Type B pancreatic cell (in vitro differentiated cells): ENCODE data around the gene CNTNAP2. TPM values are rescaled to one million over a fixed set of nuclear protein-coding genes. Genes with fewer than 3 reads are reported as not detected.

Source experiments
- DNase-seq: peaks from one replicate; pipeline ENCODE4 v3.0.0; 2021; ENCODE audit warnings: mixed read lengths; ENCODE audit not compliant: unreplicated experiment; ENCODE audit errors: extremely low spot score
- H3K27ac Mint-ChIP-seq: 2 replicates; pipeline ENCODE4 v1.8.0; 2021; ENCODE audit warnings: mild to moderate bottlenecking, mixed read lengths
- H3K27me3 Mint-ChIP-seq: 2 replicates; pipeline ENCODE4 v1.8.0; 2021; ENCODE audit warnings: mixed read lengths
- H3K36me3 Mint-ChIP-seq: 2 replicates; pipeline ENCODE4 v1.8.0; 2021; ENCODE audit warnings: mixed read lengths
- H3K4me1 Mint-ChIP-seq: one replicate; pipeline ENCODE4 v1.8.0; 2021; ENCODE audit warnings: mixed read lengths; ENCODE audit not compliant: unreplicated experiment
- H3K4me3 Mint-ChIP-seq: 2 replicates; pipeline ENCODE4 v1.8.0; 2021; ENCODE audit warnings: mild to moderate bottlenecking, mixed read lengths
- H3K9me3 Mint-ChIP-seq: 2 replicates; pipeline ENCODE4 v1.8.0; 2021; ENCODE audit warnings: mixed read lengths
- total RNA-seq: library from RNA; stranded (reverse); gene quantifications from 2 replicates; pipeline ENCODE4 v1.2.1, GENCODE V29; 2021; ENCODE audit warnings: low replicate concordance
- TF ChIP-seq, protein P1 (sequence below): fragments of 200-600 bp; sonication (generic); conservative IDR thresholded peaks from 2 replicates; pipeline ENCODE4 v1.5.0; 2021; ENCODE audit warnings: antibody characterized with exemption, mild to moderate bottlenecking

CNTNAP2 gene
- total RNA-seq, 1 donor from 2014 or later: 26.8 TPM

DNA sequence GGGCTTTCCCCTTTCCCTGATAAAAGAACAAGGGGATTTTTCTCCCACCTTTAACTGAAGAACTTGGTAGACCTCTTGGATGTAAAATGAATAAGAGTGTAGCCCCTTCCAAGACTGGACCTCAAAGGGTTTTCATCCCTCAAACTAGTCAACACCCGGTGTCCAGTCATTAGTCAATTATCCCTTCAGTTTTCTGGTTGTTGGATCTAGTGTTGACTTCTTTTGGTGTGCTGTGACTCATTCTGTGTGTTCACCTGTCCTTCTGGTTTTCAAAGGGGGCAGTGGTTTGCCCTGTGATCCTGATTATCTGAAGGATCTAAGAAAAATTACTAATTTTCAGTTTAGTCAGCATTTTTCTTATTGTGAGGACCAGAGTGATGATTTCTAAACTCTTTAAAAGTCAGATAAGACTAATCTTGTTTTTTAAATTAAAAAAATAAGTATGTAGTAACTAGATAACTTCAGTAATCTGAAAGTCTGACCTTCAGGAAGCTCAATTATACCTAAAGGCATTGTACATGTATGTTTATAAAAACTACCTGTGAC lies 583.5 kb downstream of the CNTNAP2 start:
- Mint-ChIP-seq H3K27me3 (no peaks in the 10 kb centered on the region), H3K9me3 (no peaks in the 10 kb centered on the region), H3K4me1 (no peaks in the 10 kb centered on the region), H3K27ac (no peak overlapping the region), H3K4me3 (no peak overlapping the region), H3K36me3 (no peaks in the 10 kb centered on the region)
- TF ChIP-seq, protein P1, sequence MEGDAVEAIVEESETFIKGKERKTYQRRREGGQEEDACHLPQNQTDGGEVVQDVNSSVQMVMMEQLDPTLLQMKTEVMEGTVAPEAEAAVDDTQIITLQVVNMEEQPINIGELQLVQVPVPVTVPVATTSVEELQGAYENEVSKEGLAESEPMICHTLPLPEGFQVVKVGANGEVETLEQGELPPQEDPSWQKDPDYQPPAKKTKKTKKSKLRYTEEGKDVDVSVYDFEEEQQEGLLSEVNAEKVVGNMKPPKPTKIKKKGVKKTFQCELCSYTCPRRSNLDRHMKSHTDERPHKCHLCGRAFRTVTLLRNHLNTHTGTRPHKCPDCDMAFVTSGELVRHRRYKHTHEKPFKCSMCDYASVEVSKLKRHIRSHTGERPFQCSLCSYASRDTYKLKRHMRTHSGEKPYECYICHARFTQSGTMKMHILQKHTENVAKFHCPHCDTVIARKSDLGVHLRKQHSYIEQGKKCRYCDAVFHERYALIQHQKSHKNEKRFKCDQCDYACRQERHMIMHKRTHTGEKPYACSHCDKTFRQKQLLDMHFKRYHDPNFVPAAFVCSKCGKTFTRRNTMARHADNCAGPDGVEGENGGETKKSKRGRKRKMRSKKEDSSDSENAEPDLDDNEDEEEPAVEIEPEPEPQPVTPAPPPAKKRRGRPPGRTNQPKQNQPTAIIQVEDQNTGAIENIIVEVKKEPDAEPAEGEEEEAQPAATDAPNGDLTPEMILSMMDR: no peak
- no peak for DNase-seq

DNA sequence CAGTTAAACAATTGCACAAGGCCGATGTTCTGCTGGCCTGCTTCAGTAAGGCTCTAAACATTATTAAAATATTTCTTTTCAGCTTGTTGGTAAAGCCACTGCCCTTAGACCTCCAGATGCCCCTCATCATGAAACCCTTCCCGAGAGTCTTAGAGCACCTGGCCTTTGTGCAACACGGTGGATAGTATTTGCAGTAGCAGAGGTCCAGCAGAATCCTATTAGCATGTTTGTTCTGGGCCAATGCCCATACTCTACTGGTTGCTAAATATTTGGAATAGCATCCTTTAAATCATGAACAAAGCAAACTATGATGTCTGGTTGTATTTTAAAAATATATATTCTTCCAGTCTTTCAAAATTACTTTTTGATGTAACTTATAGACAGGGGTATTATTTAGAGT lies 584.6 kb downstream of the CNTNAP2 start:
- TF ChIP-seq, protein P1: no peak
- no peaks in the 10 kb centered on the region for H3K27me3 Mint-ChIP-seq
- no peaks in the 10 kb centered on the region for H3K4me1 Mint-ChIP-seq
- H3K36me3 Mint-ChIP-seq: no peaks in the 10 kb centered on the region
- H3K9me3 Mint-ChIP-seq: no peaks in the 10 kb centered on the region
- no peak for DNase-seq
- H3K27ac Mint-ChIP-seq: no peak overlapping the region
- no peak overlapping the region for H3K4me3 Mint-ChIP-seq

DNA sequence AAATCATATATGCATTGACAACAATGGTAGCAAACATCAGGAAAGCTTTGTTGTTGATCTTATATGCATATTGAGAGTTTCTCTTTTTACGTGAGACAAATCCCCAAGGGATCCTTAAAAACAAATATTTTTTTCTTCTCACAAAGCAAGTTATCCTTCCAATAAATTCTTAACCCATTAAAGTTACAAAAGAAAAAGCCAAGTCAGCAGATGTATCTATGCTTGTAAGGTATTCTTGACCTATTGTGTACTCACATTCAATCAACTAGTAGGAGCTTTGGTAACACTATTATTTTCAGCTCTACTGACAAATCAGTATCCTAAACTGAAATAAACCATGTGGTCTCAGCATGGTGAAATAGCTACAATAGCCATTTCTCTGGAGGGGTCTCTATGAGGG lies 586.3 kb downstream of the CNTNAP2 start:
- no peaks in the 10 kb centered on the region for H3K9me3 Mint-ChIP-seq
- H3K4me3 Mint-ChIP-seq: no peak overlapping the region
- TF ChIP-seq, protein P1: no peak
- no peaks in the 10 kb centered on the region for H3K4me1 Mint-ChIP-seq
- no peaks in the 10 kb centered on the region for H3K36me3 Mint-ChIP-seq
- H3K27me3 Mint-ChIP-seq: no peaks in the 10 kb centered on the region
- no peak for DNase-seq
- no peak overlapping the region for H3K27ac Mint-ChIP-seq

DNA sequence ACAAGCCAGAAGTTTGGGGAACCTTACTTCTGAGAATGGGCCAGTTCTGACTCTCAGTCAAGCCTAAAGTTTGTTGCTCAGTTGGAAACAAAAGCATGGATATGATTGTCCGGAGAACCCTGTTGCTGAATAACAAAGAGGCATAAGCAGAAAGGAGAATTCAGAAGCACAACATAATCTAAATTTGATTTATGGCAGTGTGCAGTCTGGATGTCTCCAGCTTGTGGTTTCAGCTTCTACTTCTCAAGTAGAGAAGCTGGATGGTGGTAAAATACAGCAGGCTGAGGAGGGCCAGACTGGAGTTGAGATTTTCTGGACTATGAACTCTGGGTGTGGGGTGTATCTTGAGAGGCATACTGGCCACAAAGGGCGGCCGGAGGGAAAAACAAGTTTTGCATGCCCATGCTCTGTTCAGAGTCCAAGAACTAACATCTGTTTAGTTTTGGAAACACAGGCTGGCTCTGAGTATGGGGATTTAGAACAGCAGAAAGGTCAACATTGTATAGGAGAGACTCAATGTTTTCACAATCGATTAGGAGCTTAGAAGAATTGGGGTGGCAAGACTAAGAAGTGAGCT lies 592.9 kb downstream of the CNTNAP2 start:
- DNase-seq: no peak
- no peaks in the 10 kb centered on the region for H3K36me3 Mint-ChIP-seq
- no peaks in the 10 kb centered on the region for H3K9me3 Mint-ChIP-seq
- H3K27me3 Mint-ChIP-seq: no peaks in the 10 kb centered on the region
- H3K27ac Mint-ChIP-seq: no peak overlapping the region
- no peak overlapping the region for H3K4me3 Mint-ChIP-seq
- TF ChIP-seq, protein P1: no peak
- no peaks in the 10 kb centered on the region for H3K4me1 Mint-ChIP-seq

DNA sequence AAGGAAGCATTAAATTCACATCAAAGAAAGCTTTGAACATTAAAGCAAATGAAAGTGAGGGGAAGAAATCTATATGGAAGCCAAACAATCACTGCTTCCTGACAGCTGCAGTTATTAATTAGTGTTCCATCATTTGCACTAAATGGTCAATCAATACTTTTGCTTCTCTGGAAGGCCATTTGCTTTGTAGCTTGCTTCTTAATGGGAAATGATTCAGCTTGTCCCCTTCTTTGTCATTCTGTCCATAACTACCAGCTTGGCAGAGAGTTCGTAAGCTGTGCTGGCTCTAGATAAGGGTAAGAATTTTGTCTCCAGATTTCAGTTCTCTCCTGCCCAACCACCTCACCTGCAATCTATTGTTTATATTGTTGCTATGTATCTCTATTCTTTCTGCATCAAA lies 596.6 kb downstream of the CNTNAP2 start:
- H3K27ac Mint-ChIP-seq: no peak overlapping the region

More for the DNA sequence above, 596.6 kb downstream of the CNTNAP2 start:
- Mint-ChIP-seq H3K4me1 (no peaks in the 10 kb centered on the region), H3K27me3 (no peaks in the 10 kb centered on the region), H3K36me3 (no peaks in the 10 kb centered on the region), H3K9me3 (no peaks in the 10 kb centered on the region), H3K4me3 (no peak overlapping the region)
- TF ChIP-seq, protein P1: no peak
- DNase-seq: no peak
